Osteoblast (primary cell): ENCODE measurements around the gene DLG2. TPM values are rescaled to one million over a fixed set of nuclear protein-coding genes. Genes with fewer than 3 reads are reported as not detected.

ENCODE experiments used
- DNase-seq: peaks from one replicate; pipeline ENCODE4 v3.0.0; 2011; ENCODE audit warnings: low spot score, mixed read lengths; ENCODE audit not compliant: insufficient read length; ENCODE audit errors: missing footprints
- H2AFZ ChIP-seq: 2 replicates; pipeline ENCODE4 v1.6.0; 2011; ENCODE audit warnings: mild to moderate bottlenecking, low read length
- H3K27ac ChIP-seq: 2 replicates; pipeline ENCODE4 v1.5.1; 2011; ENCODE audit warnings: mild to moderate bottlenecking, low read depth, low read length, moderate library complexity
- H3K27me3 ChIP-seq: 2 replicates; pipeline ENCODE4 v1.6.0; 2012; ENCODE audit warnings: mild to moderate bottlenecking, control low read depth, inconsistent platforms, low read length, moderate library complexity; ENCODE audit not compliant: insufficient read depth
- H3K36me3 ChIP-seq: 2 replicates; pipeline ENCODE4 v1.5.1; 2011; ENCODE audit warnings: mild to moderate bottlenecking, low read length, control low read depth, moderate library complexity; ENCODE audit not compliant: insufficient read depth
- H3K4me1 ChIP-seq: 2 replicates; pipeline ENCODE4 v1.5.1; 2011; ENCODE audit warnings: mild to moderate bottlenecking, low read length, control low read depth, moderate library complexity; ENCODE audit not compliant: insufficient read depth
- H3K4me2 ChIP-seq: 2 replicates; pipeline ENCODE4 v1.6.0; 2011; ENCODE audit warnings: mild to moderate bottlenecking, low read length; ENCODE audit not compliant: insufficient read depth
- H3K4me3 ChIP-seq: fragments of 200-600 bp; sonication (generic); 3 replicates; pipeline ENCODE4 v1.5.1; 2012; ENCODE audit warnings: mild to moderate bottlenecking, low read length, inconsistent platforms; ENCODE audit not compliant: insufficient read depth
- H3K79me2 ChIP-seq: 2 replicates; pipeline ENCODE4 v1.6.0; 2012; ENCODE audit warnings: mild to moderate bottlenecking, low read length, control low read depth, inconsistent platforms; ENCODE audit not compliant: insufficient read depth
- H3K9me3 ChIP-seq: 2 replicates; pipeline ENCODE4 v1.5.1; 2011; ENCODE audit warnings: low read depth, low read length, control low read depth
- H4K20me1 ChIP-seq: 2 replicates; pipeline ENCODE4 v1.6.0; 2012; ENCODE audit warnings: mild to moderate bottlenecking, low read length, control low read depth; ENCODE audit not compliant: insufficient read depth
- CTCF ChIP-seq: IDR thresholded peaks from 2 replicates; pipeline ENCODE4 v1.5.1; 2011; ENCODE audit warnings: mild to moderate bottlenecking, low read depth, low read length, moderate library complexity; ENCODE audit errors: extremely low read depth
- total RNA-seq: library from RNA; depleted of rRNA; stranded (reverse); fragments of >200 nt; gene quantifications from 2 replicates; pipeline ENCODE4 v1.2.3, GENCODE V29; 2012

Gene DLG2
- total RNA-seq, 1 donor = 3.3 TPM

GRCh38 chr11:83471831-83472727 lies 2155.1 kb downstream of the DLG2 start:
- no peaks in the 10 kb centered on the region for H3K9me3 ChIP-seq
- no peaks in the 10 kb centered on the region for H4K20me1 ChIP-seq
- no peak for DNase-seq
- no peaks in the 10 kb centered on the region for H3K79me2 ChIP-seq
- H3K36me3 ChIP-seq = no peaks in the 10 kb centered on the region
- H3K27me3 ChIP-seq = no peaks in the 10 kb centered on the region
- H3K4me2 ChIP-seq = no peak overlapping the region
- H3K27ac ChIP-seq = no peak overlapping the region
- no peak for TF ChIP-seq CTCF
- H2AFZ ChIP-seq = no peak overlapping the region
- no peaks in the 10 kb centered on the region for H3K4me1 ChIP-seq
- H3K4me3 ChIP-seq = no peak overlapping the region

GRCh38 chr11:83467837-83468236 lies 2159.3 kb downstream of the DLG2 start:
- Histone ChIP-seq H3K4me2 (no peak overlapping the region), H2AFZ (no peak overlapping the region), H3K4me1 (no peaks in the 10 kb centered on the region), H3K27ac (no peak overlapping the region), H4K20me1 (no peaks in the 10 kb centered on the region), H3K36me3 (no peaks in the 10 kb centered on the region), H3K79me2 (no peaks in the 10 kb centered on the region), H3K9me3 (no peaks in the 10 kb centered on the region), H3K4me3 (no peak overlapping the region), H3K27me3 (no peaks in the 10 kb centered on the region)
- TF ChIP-seq CTCF = no peak
- no peak for DNase-seq

GRCh38 chr11:83464160-83464944 lies 2162.8 kb downstream of the DLG2 start:
- no peak overlapping the region for H2AFZ ChIP-seq
- H3K4me3 ChIP-seq = no peak overlapping the region
- H3K9me3 ChIP-seq = no peaks in the 10 kb centered on the region
- no peaks in the 10 kb centered on the region for H3K27me3 ChIP-seq
- no peak overlapping the region for H3K27ac ChIP-seq
- TF ChIP-seq CTCF = no peak
- H3K36me3 ChIP-seq = no peaks in the 10 kb centered on the region
- H3K4me2 ChIP-seq = no peak overlapping the region
- H4K20me1 ChIP-seq = no peaks in the 10 kb centered on the region
- no peaks in the 10 kb centered on the region for H3K4me1 ChIP-seq
- H3K79me2 ChIP-seq = no peaks in the 10 kb centered on the region
- no peak for DNase-seq

GRCh38 chr11:83459798-83460197 lies 2167.3 kb downstream of the DLG2 start:
- Histone ChIP-seq H3K4me3 (no peak overlapping the region), H3K9me3 (no peaks in the 10 kb centered on the region), H3K27ac (no peak overlapping the region), H3K79me2 (no peaks in the 10 kb centered on the region), H3K4me2 (no peak overlapping the region), H3K4me1 (no peaks in the 10 kb centered on the region), H4K20me1 (no peaks in the 10 kb centered on the region), H2AFZ (no peak overlapping the region), H3K27me3 (no peaks in the 10 kb centered on the region), H3K36me3 (no peaks in the 10 kb centered on the region)
- no peak for TF ChIP-seq CTCF
- no peak for DNase-seq
